NCI-H1694 treated with DMSO at 0.1 percent for 48 hours (cell line): ENCODE results near the gene PC.
A peak's percentile ranks its signal among the peaks of the same experiment; 100 is the strongest.
"Not testable (repeated sequence)": the region's sequence is repeated elsewhere in the genome, so short reads cannot be mapped to it uniquely, and the experiment has no call there.

Experiments
- DNase-seq: peaks from one replicate; lab custom pipeline; 2025; lab: John Stamatoyannopoulos, UW

The PC gene

GRCh38 chr11:66958232-66958955 is at the start of gene PC:
TSS of gene PC (minus strand) at chr11:66958383. CDS start at chr11:66872159, 86,224 bp downstream.
- DNase-seq, result peak; percentile 96

- no peak for DNase-seq
Observed at GRCh38 chr11:67007126-67007525, 48.9 kb upstream of the PC start.

GRCh38 chr11:67006029-67006884 is 48.1 kb upstream of the PC start:
- DNase-seq, result peak; percentile 1

- DNase-seq, result not testable (repeated sequence)
Observed at GRCh38 chr11:67005200-67005599, 47.0 kb upstream of the PC start.

GRCh38 chr11:67002921-67003411 is 44.8 kb upstream of the PC start:
- DNase-seq, result no peak

- DNase-seq, result no peak
Observed at GRCh38 chr11:67002297-67002913, 44.2 kb upstream of the PC start.

- DNase-seq, result no peak
Observed at GRCh38 chr11:67001332-67001731, 43.1 kb upstream of the PC start.

GRCh38 chr11:66999555-66999954 is 41.4 kb upstream of the PC start:
- no peak for DNase-seq

GRCh38 chr11:66996609-66997273 is 38.6 kb upstream of the PC start:
- no peak for DNase-seq

GRCh38 chr11:66992041-66992440 is 33.9 kb upstream of the PC start:
- DNase-seq, result no peak

- not testable (repeated sequence) for DNase-seq
Observed at GRCh38 chr11:66989360-66989759, 31.2 kb upstream of the PC start.

- not testable (repeated sequence) for DNase-seq
Observed at GRCh38 chr11:66988741-66989140, 30.6 kb upstream of the PC start.

- no peak for DNase-seq
Observed at GRCh38 chr11:66987924-66988637, 29.9 kb upstream of the PC start.

- DNase-seq, result peak; percentile 15
Observed at GRCh38 chr11:66987158-66987620, 29.0 kb upstream of the PC start.

- no peak for DNase-seq
Observed at GRCh38 chr11:66986178-66986545, 28.0 kb upstream of the PC start.

GRCh38 chr11:66985508-66986177 is 27.5 kb upstream of the PC start:
- no peak for DNase-seq

- no peak for DNase-seq
Observed at GRCh38 chr11:66983275-66983924, 25.2 kb upstream of the PC start.

- DNase-seq, result peak; percentile 64
Observed at GRCh38 chr11:66981976-66982578, 23.9 kb upstream of the PC start.

- no peak for DNase-seq
Observed at GRCh38 chr11:66979336-66979980, 21.3 kb upstream of the PC start.
